Left colon (tissue), 2 donors: ENCODE results near the gene CHEK1. TPM values are rescaled to one million over a fixed set of nuclear protein-coding genes. Genes with fewer than 3 reads are reported as not detected.
"Not testable (repeated sequence)": the region's sequence is repeated elsewhere in the genome, so short reads cannot be mapped to it uniquely, and the experiment has no call there.

Experiments used
- ATAC-seq: fragments of 200-7000 bp; cut with Tn5 transposase; one replicate; pipeline ENCODE4 v1.9.1; 2020; ENCODE audit warnings: mild to moderate bottlenecking, moderate library complexity
- DNase-seq, 2 donors: peaks; one replicate each; pipeline ENCODE4 v3.0.0-alpha.2; 2020
- intact Hi-C, 2 donors: fragments of 100-400 bp; cut with DNase I in 1 of 2; cut with micrococcal nuclease in 1 of 2; formaldehyde crosslinking; loops; one replicate each; pipeline versions ENCODE4 v1.11.2 to v1.14.0; 2022; cut with DNase I, micrococcal nuclease
- long read RNA-seq: library from polyadenylated mRNA; unstranded; transcript quantifications from one replicate; pipeline ENCODE4 v2.0.0, GENCODE V29; 2021
- total RNA-seq, 2 donors: library from RNA; stranded (reverse); fragmentation: NEBNext Ultra II Directional; extraction: Animal tissue kit (Norgen Biotek cat#: 25700); gene quantifications; one replicate each; pipeline ENCODE4 v1.2.1, GENCODE V29; 2021
- donor health status: DM: no; HTN: no; CAD: no.
- donor health status: DM: yes; HTN: yes; CAD: no.

The CHEK1 gene
- total RNA-seq: 10 to 100 TPM in 1 of 2 donors, 1 to 10 TPM in 1; 6.6 to 15.0 TPM
- long read RNA-seq, full-length matches to known transcripts: 2 of 3 reads
- long read RNA-seq, partial matches to known transcripts: 0 of 3 reads
- long read RNA-seq, other reads (novel, unspliced or antisense): 1 of 3 reads

- intact Hi-C loops: loop anchor here in 1 of 2 donors (10.0 kb wide), 1 partner anchor 260 kb away; the partner anchor contains the start of gene HYLS1
- ATAC-seq: no peak
- peak in 1 of 2 donors; percentile 21 for DNase-seq
Measured at GRCh38 chr11:125624756-125625213, at the start of gene CHEK1. CHEK1 (plus strand) TSS chr11:125625163; CDS start chr11:125626769, 1,606 bp downstream.

DNA sequence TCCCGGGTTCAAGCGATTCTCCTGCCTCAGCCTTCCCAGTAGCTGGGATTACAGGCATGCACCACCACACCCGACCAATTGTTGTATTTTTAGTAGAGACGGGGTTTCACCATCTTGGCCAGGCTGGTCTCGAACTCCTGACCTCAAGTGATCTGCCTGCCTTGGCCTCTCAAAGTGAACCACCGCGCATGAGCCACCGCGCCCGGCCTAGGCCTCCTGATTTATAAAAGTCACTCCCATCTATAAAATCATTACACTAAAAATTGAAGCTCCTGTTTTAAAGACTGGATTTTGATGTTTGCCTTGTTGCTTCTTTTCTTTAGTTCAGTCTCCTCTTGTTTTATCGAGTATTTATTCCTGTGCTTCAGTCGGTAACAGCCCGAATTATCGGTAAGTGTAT, 47.8 kb upstream of the CHEK1 start:
- intact Hi-C loops, ATAC-seq: not testable (repeated sequence)

DNA sequence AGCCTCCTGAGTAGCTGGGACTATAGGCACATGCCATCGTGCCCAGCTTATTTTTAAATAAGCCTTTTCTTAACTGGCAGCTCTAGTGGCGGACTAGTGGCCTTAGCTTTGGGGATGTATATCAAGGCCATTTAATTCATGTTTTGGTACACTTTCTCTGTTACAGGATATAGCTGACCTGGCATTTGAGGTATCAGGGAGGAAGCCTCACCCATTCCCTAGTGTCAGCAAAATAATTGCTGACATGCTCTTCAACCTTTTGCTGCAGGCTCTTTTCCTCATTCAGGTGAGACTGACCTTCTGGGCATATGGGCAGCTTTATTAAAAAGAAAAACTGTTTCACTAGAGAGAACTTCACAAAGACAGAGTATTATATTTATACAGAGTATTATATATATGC, 46.2 kb upstream of the CHEK1 start:
- no peak for ATAC-seq
- intact Hi-C loops: no loop called here
- no peak for DNase-seq

More for the DNA sequence above, 47.8 kb upstream of the CHEK1 start:
- DNase-seq: not testable (repeated sequence)

DNA sequence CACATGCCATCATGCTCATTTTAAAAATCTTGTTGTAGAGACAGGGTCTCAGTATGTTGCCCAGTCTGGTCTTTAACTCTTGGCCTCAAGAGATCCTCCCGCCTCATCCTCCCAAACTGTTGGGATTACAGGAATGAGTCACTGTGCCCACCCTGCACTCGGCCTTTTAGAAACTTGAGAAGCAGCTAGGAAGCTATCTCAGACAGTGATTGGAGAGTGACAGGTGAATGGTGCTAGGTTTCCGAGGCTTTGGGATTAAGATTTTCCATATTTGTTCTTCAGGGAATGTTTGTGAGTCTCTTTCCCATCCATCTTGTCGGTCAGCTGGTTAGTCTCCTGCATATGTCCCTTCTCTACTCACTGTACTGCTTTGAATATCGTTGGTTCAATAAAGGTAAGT, 45.2 kb upstream of the CHEK1 start:
- DNase-seq (no peak), ATAC-seq (no peak)
- intact Hi-C loops: no loop called here

GRCh38 chr11:125583496-125583895, 41.5 kb upstream of the CHEK1 start:
- DNase-seq: no peak
- ATAC-seq: no peak
- intact Hi-C loops: no loop called here

GRCh38 chr11:125585487-125585886, 39.5 kb upstream of the CHEK1 start:
- ATAC-seq (no peak), DNase-seq (no peak)
- intact Hi-C loops: no loop called here

DNA sequence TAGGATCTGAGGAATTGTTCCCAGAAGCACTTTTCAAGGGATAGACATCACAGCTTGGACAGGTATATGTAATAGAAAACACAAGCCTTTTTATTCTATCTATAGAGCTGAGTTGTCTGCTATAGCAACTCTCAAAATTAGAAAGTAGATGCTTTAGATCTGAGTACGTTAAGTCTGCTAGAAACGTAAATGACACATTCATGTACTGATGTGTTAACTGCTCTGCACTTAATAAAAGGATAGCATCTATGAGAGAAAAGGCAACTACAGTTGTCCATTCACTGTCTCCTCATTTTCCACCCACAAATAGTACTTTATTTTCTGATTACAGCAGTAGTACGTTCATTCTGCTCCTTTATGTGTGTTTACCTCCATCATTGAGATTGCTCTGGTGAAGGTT, 38.3 kb upstream of the CHEK1 start:
- DNase-seq (no peak), ATAC-seq (no peak)
- intact Hi-C loops: no loop called here

- intact Hi-C loops: no loop called here
- DNase-seq (no peak), ATAC-seq (no peak)
Measured at GRCh38 chr11:125587480-125587879, 37.5 kb upstream of the CHEK1 start.

DNA sequence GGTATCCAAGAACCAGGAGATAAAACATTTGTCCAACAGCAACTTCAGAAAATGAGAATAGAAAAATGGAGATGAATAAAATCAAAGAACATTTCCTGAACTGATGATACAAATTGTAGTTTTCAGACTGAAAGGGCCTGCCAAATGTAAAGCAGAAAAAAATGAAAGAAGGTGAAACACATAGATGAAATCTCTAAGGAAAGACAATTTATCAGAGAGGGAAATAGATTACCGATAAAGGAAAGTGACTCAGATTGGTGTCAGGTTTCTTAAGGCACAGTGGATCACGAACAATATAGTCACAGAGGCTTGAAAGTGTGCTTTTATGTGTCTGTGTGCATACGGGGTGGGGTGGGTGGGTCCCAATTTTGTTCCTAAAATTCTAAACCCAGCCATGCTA, 36.5 kb upstream of the CHEK1 start:
- no peak for ATAC-seq
- DNase-seq: no peak
- intact Hi-C loops: no loop called here

- DNase-seq (peak; percentile 29 to 60), ATAC-seq (peak; percentile 35)
- intact Hi-C loops: no loop called here
Measured at GRCh38 chr11:125591649-125592304, 33.2 kb upstream of the CHEK1 start.

DNA sequence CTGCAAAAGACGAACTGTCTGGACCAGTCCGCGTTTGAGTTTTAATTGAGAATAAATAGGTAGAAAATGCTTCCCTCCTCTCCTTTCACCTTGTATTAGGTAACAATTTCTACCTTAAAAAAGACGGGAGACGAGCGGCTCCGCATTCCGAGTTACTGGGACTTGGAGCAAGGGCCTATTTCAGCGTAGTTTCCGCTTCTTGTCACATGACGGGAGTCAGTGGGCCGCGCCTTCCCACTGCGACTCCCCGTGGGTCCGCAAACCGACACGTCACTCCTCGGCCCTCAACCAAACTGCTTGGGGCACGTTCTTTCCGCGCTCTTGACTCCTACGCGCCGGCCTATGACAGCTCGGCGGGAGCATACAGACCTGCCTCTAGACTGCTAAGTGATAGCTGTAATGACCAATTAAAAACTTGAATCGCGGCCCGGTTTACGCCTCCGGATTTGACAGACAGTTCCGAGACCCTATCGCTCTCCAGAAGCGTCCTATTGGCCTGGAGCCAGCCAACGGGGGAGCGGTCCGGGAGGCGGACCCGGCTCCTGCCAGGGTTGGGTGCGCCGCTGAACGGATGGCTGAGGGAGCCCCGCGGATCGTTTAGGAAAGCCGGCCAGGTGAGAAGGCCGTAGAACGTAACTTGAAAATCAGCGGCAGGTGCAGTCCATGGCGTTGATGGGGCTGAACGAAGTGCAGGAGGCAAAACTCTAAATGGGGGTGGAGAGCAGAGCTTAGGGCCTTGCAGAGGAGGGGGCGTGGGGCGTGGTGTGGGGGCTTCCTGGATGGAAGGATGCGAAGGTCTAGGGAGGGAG, 32.5 kb upstream of the CHEK1 start, which contains the start of gene STT3A:
Gene STT3A (plus strand): TSS at position 548 of the 809 bp plus-strand sequence. CDS start 3,064 bp downstream, outside the sequence.
- peak; percentile 96 for ATAC-seq
- intact Hi-C loops: no loop called here
- DNase-seq: peak; percentile 98 to 100

DNA sequence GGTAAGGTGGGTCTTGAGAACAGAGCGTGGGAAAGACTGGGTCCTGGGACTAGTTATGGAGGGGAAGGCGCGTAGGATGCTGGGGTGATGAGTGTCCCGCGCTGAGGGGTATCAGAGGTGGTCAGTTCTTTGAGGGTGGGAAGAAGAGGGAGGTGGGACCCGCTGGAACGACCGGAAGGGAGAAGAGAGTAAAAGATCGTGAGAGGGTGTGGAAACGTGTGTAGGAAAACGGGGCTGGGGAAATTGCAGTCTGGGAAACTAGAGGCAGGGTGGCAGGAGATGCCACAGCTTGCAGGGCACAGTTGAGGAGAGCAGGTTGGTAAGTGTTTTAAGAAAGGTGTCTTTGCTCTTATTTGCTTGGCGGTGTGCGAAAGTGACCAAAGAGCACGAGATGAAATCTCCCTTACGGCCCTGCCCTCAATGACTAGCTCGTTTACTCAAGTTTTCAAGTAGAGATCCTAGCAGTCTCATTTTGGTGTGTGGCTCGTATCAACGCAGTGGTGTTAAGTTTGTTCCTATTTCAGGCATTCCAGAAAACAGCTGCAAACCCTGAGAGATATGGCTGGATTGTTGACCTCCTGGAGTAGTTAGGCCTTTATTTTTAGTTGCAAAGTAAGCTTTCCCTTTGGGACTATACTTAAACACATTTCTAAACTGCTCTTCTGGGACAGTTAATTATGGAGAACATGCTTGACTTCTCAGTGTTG, 31.7 kb upstream of the CHEK1 start:
- DNase-seq: no peak
- intact Hi-C loops: no loop called here

GRCh38 chr11:125594958-125595357, 30.0 kb upstream of the CHEK1 start:
- intact Hi-C loops: no loop called here
- ATAC-seq (no peak), DNase-seq (no peak)

More for the DNA sequence above, 31.7 kb upstream of the CHEK1 start:
- ATAC-seq: peak; percentile 6

- intact Hi-C loops: no loop called here
- ATAC-seq: no peak
- no peak for DNase-seq
Measured at GRCh38 chr11:125600663-125601062, 24.3 kb upstream of the CHEK1 start.

- DNase-seq: no peak
- intact Hi-C loops: no loop called here
- ATAC-seq: no peak
Measured at GRCh38 chr11:125603207-125603606, 21.8 kb upstream of the CHEK1 start.

DNA sequence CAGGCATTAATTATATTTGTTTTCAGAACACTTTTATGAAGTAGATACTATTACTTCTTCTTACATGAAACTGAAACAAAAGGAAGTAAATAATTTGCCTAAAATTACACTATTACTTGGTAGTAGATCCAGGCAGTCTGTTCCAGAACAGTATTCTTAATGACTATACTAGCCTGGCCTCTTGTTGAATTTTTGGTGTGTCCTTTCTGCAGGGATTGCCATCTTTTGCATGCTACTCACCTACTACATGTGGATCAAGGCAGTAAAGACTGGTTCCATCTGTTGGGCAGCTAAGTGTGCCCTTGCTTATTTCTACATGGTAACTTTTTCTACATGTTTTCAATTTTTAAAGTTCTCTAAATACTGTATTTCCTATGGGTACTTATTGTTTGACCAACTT, 19.5 kb upstream of the CHEK1 start:
- intact Hi-C loops: no loop called here
- no peak for ATAC-seq
- no peak for DNase-seq

DNA sequence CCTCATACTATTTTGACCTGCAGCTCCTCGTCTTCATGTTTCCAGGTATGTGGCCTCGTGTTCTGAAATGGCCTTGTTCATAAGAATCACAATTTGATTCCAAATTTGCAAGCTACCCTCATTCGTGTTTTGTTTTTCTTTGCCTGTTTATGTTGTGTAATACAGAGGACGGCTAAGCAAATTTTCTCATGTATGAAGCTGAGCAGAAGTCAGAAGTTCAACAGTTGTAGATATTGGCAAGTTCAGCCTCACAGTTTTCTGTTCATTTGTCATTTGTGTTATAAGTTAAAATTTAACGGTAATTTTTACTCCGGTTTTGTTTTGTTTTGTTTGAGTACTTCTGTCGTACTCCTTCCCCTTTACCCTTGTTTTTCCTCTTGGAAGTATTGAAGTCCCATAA, 15.4 kb upstream of the CHEK1 start:
- DNase-seq (no peak), ATAC-seq (no peak)
- intact Hi-C loops: no loop called here

DNA sequence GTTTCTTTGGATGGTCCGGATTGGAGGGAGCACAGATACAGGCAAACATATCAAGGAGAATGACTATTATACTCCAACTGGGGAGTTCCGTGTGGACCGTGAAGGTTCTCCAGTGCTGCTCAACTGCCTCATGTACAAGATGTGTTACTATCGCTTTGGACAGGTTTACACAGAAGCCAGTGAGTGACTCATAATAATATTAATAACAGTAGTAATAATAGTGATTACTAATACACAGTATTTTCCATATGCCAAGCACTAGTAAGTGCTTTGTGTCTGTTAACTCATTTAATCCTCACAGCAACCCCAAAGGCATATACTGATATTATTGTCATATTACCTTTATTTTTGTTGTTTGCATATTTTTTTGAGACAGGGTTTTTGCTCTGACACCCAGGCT, 6.6 kb upstream of the CHEK1 start:
- intact Hi-C loops: no loop called here
- DNase-seq (no peak), ATAC-seq (no peak)

DNA sequence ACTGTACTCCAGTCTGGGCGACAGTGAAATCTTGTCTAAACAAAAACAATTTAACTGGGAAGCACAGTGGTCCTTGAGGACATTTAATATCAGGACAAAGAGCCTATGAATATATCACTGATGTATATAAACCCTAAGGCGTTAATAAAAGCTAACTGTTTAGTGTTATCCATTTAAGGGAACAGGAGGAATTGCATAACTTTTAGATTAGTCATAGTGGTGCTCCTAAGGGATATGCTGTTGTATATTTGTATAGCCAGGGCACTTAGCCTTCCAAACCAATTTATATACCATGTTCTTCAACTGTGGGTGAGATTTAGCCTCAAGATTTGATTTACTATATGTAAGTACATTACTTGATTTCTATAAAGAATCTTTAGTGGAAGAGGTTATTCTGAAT, 3.0 kb upstream of the CHEK1 start:
- intact Hi-C loops: loop anchor here in 1 of 2 donors (10.0 kb wide), 1 partner anchor 263 kb away; the partner anchor contains the start of gene HYLS1
- ATAC-seq (no peak), DNase-seq (no peak)
